Erythroblast (primary cell): ENCODE measurements around the gene SLC39A8.

Experiments used
- DNase-seq, 2 experiments: peaks; one replicate each; lab custom pipeline; 2025; lab: John Stamatoyannopoulos, UW
- GATA1 ChIP-seq: IDR thresholded peaks from 2 replicates; pipeline ENCODE4 v1.6.1; 2011; ENCODE audit warnings: low read depth, mild to moderate bottlenecking, control low read depth, low read length, moderate library complexity
- POLR2A ChIP-seq: IDR thresholded peaks from 2 replicates; pipeline ENCODE4 v1.6.1; 2011; ENCODE audit warnings: mild to moderate bottlenecking, low read length

The SLC39A8 gene

DNA sequence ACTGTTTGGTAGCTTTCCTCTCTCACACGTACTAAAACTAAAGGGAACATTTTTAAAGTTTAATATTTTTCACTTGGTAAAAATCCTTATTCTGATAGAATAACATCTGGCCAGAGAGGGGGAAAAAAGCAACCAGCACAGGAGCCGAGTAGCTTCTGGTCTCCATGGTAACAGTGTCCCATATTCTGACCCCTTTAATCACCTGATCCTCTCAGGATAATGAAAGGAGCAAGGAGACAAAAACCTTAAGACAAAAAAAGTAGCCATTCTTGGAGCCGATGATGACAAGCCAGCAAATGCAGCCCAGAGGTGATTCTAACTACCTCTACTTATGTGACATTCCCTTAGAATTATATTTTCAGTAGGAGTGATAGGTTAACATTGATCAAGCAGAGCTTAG is 126.6 kb downstream of the SLC39A8 start:
- DNase-seq = no peak
- no peak for TF ChIP-seq GATA1
- no peak for TF ChIP-seq POLR2A

DNA sequence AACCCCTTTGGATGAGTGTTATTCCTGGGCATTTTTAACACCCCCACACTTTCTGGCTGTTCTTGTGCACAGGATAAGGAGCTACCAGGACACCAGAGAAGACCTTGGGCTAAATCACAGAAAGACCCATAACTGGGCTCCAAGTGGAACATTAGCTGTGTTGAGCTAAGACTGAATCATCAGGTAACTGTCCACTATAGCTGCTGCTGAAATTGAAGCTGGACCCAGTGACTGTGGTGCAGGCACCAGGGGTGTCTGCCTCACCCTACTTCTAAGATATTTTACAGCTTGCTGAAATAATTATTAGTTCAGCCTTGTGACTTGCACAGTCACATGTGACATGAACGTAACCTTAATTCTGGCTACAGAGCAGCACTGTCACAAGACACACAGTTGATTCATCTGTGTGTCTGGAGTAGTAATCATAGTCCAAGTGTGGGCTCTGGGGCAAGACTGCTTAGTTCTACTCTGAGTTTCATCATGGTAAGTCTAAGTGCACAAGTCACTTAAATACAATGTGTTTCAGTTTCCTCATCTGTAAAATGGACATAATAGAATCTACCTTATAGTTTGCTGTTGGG is 127.4 kb downstream of the SLC39A8 start:
- DNase-seq = no peak
- no peak for TF ChIP-seq POLR2A
- TF ChIP-seq GATA1 = no peak

DNA sequence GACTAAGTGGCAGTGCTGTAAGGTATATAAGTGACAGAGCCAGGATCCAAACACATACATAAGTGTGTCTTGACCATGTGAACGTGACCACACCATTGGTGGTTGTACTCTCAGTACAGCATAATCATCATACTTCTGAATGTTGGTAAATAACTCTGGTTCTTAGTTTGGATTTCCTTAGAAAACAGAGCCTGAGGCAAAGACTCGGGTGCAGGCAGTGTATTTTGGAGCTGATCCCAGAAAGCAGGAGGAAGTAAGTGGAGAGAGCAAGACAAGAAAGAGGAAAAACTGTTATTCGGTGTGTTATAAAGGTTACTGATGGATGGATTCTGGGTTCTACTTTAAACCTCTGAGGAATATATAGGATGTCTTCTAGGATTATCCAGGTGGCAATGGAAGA is 127.9 kb downstream of the SLC39A8 start:
- DNase-seq = no peak
- TF ChIP-seq GATA1 (no peak), POLR2A (no peak)

DNA sequence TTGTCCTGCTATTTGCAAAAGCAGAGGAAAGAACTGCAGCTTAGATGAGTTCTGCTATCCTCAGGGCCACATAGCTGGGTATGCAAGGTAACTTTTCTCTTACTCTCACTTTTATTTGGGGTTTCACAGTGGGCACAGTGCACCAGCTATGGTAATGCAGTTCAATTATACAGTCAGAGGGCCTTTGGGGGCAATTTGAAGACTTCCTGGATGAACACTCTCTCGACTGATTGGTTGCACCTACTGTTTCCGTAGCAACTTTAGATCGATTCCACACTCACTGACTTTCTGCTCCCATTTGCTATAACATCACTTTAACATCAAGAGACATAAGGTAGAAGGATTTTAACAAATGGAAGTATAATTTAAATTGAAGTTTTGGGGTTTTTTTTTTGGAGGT is 128.6 kb downstream of the SLC39A8 start:
- DNase-seq = no peak
- TF ChIP-seq POLR2A (no peak), GATA1 (no peak)

DNA sequence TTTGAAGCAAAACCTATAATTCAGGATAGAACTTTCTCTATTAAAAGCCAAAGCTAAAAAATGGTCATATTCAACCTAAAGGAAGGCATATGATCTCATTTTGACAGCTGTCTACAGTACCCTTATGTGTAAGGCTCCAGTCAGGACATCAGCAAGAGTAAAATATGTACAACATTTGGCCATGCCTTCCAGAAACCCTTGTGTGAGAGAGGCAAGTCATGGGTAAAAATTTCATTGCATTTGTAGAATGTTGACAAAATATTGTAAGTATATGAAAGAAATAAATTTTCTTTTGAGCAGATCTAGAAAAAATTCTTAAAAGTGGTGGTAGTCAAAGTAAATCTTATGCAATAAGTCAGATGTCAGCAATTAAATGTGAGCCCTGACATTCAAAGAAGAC is 132.3 kb downstream of the SLC39A8 start:
- TF ChIP-seq POLR2A = no peak
- no peak for TF ChIP-seq GATA1

More for the DNA sequence above, 132.3 kb downstream of the SLC39A8 start:
- no peak for DNase-seq
